IgD-negative memory B cell (primary cell): ENCODE measurements around the gene NEDD9. TPM values are rescaled to one million over a fixed set of nuclear protein-coding genes. Genes with fewer than 3 reads are reported as not detected.

Experiments
- H3K27ac Mint-ChIP-seq, 3 donors: one replicate each; pipeline ENCODE4 v1.8.0; 2020 to 2022; ENCODE audit warnings: mild to moderate bottlenecking in 3 of 3, mixed read lengths in 3 of 3, moderate library complexity in 1 of 3
- H3K27me3 Mint-ChIP-seq: one replicate; pipeline ENCODE4 v1.8.0; 2021; ENCODE audit warnings: mixed read lengths
- H3K36me3 Mint-ChIP-seq: one replicate; pipeline ENCODE4 v1.8.0; 2020; ENCODE audit warnings: mild to moderate bottlenecking, mixed read lengths
- H3K4me1 Mint-ChIP-seq, 3 donors: one replicate each; pipeline ENCODE4 v1.8.0; 2020 to 2022; ENCODE audit warnings: mixed read lengths in 3 of 3, mild to moderate bottlenecking in 1 of 3
- H3K4me3 Mint-ChIP-seq, 4 donors: one replicate each; pipeline ENCODE4 v1.8.0; 2020 to 2022; ENCODE audit warnings: mild to moderate bottlenecking in 4 of 4, mixed read lengths in 4 of 4, moderate library complexity in 3 of 4
- H3K9me3 Mint-ChIP-seq, 3 donors: one replicate each; pipeline ENCODE4 v1.8.0; 2020 to 2021; ENCODE audit warnings: mixed read lengths in 3 of 3, mild to moderate bottlenecking in 1 of 3
- polyA plus RNA-seq: library from polyadenylated mRNA; unstranded; fragments of 300-500 nt; fragmentation: Illumina TruSeq; gene quantifications from one replicate; pipeline ENCODE4 v1.2.3, GENCODE V29; 2021

The NEDD9 gene
- polyA plus RNA-seq, 1 donor from 2014 or later, result 32.4 TPM

DNA sequence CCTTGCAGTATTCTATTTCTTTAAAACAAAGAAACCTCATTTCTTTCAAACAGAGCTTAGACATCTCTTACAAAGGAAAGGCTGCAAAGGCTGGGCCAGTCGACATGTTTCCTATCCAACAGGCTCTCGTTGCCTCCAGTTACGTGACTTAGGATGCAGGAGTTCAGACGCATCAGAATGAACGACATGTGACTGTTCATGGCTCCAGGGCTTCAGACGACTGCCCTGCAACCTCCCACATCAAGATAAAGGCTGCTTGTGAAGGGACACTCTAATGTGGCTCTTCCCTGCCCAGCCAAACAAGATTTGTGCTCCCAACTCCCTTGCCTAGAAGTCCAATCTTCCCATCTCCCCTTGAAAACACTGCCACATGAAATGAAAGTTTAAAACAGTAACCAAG, 14.3 kb upstream of the NEDD9 start:
- Mint-ChIP-seq H3K36me3 (peaks cover 15% of the 10 kb centered on the region), H3K4me3 (no peak overlapping the region), H3K9me3 (peaks cover 0 to 4% (median 0%) of the 10 kb centered on the region in 3 donors), H3K27ac (no peak overlapping the region), H3K27me3 (no peaks in the 10 kb centered on the region), H3K4me1 (peaks cover 2 to 6% (median 4%) of the 10 kb centered on the region in 3 donors)

DNA sequence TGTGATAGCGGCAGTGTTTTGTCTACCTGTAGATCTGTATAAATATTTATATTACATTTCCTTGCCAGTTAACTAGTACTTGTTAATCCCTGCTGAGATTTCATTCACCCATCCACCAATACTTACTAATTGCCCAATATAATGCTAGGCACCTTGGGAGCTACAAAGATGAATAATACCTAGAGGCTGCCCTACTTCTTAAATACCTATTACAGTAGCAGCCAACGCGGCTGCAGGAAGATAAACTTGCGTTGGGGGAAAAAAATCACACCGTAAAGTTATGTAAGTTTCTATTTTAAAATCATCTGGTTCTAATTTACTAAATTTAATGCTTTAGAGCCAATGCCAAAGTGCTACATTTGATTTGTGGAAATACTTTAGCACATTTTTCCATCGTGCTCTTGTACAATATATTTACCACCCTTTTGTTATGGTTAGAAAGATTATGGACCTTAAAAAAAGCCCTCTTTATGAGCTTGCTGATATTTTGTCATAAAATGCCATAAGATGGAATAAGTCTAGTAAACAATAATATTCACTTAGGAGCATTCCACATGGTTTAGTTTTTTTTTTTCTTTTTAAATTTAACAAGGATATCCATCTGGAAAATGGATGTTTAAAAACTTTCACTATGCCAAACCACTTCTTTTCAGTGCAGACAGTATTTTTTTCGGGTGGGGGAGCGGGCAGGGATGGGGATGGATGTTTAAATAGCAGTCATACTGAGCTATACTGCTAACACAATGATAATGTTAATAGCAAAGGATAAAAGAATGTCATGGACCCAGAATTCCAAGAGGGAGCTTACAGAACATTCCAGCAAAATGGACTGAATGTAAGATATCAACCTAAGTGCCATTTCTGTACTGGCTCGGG, 13.2 kb upstream of the NEDD9 start:
- peaks cover 2 to 6% (median 4%) of the 10 kb centered on the region in 3 donors for H3K4me1 Mint-ChIP-seq
- H3K36me3 Mint-ChIP-seq, result peaks cover 19% of the 10 kb centered on the region
- no peak overlapping the region for H3K4me3 Mint-ChIP-seq
- H3K27ac Mint-ChIP-seq, result no peak overlapping the region
- no peaks in the 10 kb centered on the region for H3K27me3 Mint-ChIP-seq
- peaks cover 0 to 4% (median 0%) of the 10 kb centered on the region in 3 donors for H3K9me3 Mint-ChIP-seq

DNA sequence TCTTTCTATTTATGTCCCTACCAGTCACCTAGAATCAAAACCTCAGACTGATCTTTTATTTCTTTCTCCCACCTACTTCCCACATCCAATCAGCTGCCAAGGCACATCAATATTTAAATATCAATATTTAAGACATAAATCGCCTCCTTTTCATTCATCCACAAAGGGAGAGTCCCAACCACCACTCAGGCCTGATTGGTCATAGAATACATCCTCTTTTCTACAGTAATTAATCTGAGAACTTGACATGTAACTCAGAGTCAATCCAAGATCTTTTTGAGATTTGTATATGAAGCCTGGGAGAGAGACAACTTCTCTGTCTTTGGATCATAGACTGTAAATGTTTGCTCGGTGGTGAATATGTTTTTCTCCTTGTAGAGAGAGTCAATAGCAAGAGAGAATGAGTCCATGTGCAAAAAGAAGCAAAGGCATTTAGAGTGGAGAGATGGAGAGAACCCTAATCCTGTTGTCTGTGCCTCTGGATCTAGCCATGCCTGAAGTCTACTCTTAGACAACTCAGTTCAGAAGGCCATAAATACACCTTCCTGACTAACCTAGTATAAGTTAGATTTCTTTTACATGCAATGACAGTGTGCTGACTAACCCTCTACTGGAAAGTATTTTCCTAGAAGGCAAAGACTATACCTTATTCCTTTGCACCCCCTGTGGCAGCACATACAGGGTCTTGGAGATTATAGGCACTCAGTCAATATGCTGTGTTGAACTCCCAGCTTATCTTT, 12.1 kb upstream of the NEDD9 start:
- H3K4me3 Mint-ChIP-seq, result no peak overlapping the region
- H3K27ac Mint-ChIP-seq, result no peak overlapping the region
- H3K27me3 Mint-ChIP-seq, result no peaks in the 10 kb centered on the region
- peaks cover 4 to 6% (median 4%) of the 10 kb centered on the region in 3 donors for H3K4me1 Mint-ChIP-seq
- H3K36me3 Mint-ChIP-seq, result peaks cover 16% of the 10 kb centered on the region
- peaks cover 0 to 4% (median 0%) of the 10 kb centered on the region in 3 donors for H3K9me3 Mint-ChIP-seq

DNA sequence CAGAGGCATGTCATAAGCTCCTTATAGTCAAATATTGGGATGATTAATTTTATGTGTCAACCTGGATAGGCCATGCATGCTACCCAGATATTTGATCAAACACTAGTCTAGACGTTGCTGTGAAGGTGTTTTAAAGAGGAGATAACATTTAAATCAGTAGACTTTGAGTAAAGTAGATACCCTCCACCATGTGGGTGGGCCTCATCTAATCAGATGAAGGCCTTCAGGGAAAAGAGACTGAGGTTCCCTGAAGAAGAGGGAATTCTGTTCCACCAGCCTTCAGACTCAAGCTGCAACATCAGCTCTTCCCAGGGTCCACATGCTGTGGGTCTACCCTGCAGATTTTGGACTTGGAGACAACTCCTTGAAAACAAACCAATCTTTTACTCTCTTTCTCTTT, 11.4 kb upstream of the NEDD9 start:
- no peak overlapping the region for H3K27ac Mint-ChIP-seq
- no peak overlapping the region for H3K4me3 Mint-ChIP-seq
- peaks cover 4 to 6% (median 4%) of the 10 kb centered on the region in 3 donors for H3K4me1 Mint-ChIP-seq
- peaks cover 15% of the 10 kb centered on the region for H3K36me3 Mint-ChIP-seq
- H3K27me3 Mint-ChIP-seq, result no peaks in the 10 kb centered on the region
- peaks cover 0 to under 1% (median 0%) of the 10 kb centered on the region in 3 donors for H3K9me3 Mint-ChIP-seq

DNA sequence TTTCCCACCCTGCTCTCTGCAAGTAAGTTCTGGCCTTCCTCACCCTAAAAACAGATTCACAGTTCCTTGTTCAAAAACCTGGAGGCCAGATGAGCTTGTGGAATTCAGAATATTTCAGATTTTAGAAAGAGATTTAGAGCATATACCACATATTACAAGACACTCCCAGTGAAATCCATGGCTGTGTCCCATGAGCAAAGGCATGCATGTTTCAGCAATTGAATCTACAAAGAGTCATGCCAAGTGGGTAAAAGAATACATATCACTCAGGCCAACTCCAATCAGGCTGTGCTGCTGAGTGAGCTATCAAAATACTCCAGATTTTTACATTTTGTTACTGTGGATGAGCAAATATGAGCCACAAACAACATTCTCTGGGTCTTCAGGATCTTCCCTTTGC, 10.2 kb upstream of the NEDD9 start:
- H3K9me3 Mint-ChIP-seq, result no peaks in the 10 kb centered on the region
- H3K27me3 Mint-ChIP-seq, result no peaks in the 10 kb centered on the region
- H3K4me3 Mint-ChIP-seq, result no peak overlapping the region
- no peak overlapping the region for H3K27ac Mint-ChIP-seq
- peaks cover 12% of the 10 kb centered on the region for H3K36me3 Mint-ChIP-seq
- H3K4me1 Mint-ChIP-seq, result peaks cover 5 to 9% (median 8%) of the 10 kb centered on the region in 3 donors

GRCh38 chr6:11241793-11242201, 9.3 kb upstream of the NEDD9 start:
- H3K36me3 Mint-ChIP-seq, result peaks cover 15% of the 10 kb centered on the region
- no peak overlapping the region for H3K27ac Mint-ChIP-seq
- H3K4me3 Mint-ChIP-seq, result no peak overlapping the region
- H3K27me3 Mint-ChIP-seq, result no peaks in the 10 kb centered on the region
- peaks cover 12 to 17% (median 13%) of the 10 kb centered on the region in 3 donors for H3K4me1 Mint-ChIP-seq
- no peaks in the 10 kb centered on the region for H3K9me3 Mint-ChIP-seq

DNA sequence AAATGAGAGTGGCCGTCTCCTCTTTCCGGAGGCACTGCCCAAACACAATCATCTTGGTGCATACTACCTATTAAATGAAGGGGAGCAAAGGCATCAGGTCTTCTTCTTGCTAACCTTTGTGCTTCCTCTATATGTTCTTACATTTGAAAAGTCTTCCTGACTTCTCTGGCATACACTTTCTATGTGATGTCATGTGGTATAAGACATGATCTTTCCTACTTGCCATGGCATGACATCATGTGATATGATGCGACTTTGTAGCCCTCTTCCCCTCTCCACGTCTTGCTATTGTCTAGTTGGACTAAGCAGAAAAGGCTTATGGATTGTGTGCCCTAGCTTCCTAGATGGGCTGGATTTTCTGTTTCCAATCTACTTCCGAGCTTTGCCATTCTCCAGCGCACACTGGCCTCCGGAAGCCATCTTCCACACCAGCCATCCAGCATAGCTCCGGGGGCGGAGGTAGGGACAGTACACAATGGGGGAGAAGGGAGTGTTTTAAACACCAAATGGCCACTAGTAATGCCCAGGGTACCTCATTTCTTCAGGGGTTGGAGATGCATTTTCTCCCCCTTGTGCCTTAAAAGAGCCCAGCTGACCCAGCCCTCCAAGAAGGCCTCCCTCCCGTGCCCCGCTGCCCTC, 8.8 kb upstream of the NEDD9 start:
- no peaks in the 10 kb centered on the region for H3K27me3 Mint-ChIP-seq
- no peak overlapping the region for H3K27ac Mint-ChIP-seq
- peaks cover 17 to 22% (median 18%) of the 10 kb centered on the region in 3 donors for H3K4me1 Mint-ChIP-seq
- no peak overlapping the region for H3K4me3 Mint-ChIP-seq
- no peaks in the 10 kb centered on the region for H3K9me3 Mint-ChIP-seq
- H3K36me3 Mint-ChIP-seq, result peaks cover 18% of the 10 kb centered on the region

DNA sequence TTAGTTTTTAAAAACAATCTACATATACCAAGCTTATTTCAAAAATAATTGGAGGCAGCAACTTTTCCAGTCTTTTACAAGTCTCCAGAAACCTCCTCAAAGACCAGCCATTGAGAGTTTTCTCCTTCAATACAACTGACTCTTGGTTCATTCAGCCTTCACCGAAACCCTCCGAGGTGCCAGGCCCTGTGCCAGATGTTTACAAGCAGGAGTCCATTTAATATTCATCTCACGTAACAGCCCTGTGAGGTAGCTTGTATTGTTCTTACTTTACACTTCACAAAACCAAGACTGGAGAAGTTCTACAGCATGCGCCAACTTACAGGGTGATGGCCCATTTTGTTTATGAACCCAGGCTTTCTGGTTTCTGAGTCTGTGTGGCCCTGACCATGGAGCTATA, 5.5 kb upstream of the NEDD9 start:
- Mint-ChIP-seq H3K27ac (no peak overlapping the region), H3K4me1 (peaks cover 33 to 35% (median 33%) of the 10 kb centered on the region in 3 donors), H3K4me3 (no peak overlapping the region), H3K27me3 (no peaks in the 10 kb centered on the region), H3K36me3 (peaks cover 13% of the 10 kb centered on the region), H3K9me3 (no peaks in the 10 kb centered on the region)

DNA sequence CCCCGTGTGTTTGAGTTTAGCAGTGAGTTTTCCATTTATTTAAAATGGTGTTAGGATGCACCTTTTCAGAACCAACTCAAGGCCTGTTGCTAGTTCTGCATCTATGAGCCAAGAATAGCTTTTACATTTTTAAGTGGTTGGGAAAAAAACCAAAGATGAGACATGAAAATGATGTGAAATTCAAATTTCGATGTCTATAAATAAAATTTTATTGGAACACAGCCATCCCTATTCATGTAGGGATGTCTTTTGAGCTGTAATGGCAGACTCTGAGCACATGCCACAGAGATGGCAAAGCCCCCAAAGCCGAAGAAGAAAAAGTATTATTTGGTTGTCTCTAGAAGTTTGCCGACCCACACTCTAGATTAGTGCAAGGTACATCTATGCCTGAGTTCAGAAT, 5.0 kb upstream of the NEDD9 start:
- Mint-ChIP-seq H3K4me1 (peaks cover 32 to 40% (median 33%) of the 10 kb centered on the region in 3 donors), H3K36me3 (peaks cover 12% of the 10 kb centered on the region), H3K27ac (no peak overlapping the region), H3K9me3 (no peaks in the 10 kb centered on the region), H3K27me3 (no peaks in the 10 kb centered on the region), H3K4me3 (no peak overlapping the region)

DNA sequence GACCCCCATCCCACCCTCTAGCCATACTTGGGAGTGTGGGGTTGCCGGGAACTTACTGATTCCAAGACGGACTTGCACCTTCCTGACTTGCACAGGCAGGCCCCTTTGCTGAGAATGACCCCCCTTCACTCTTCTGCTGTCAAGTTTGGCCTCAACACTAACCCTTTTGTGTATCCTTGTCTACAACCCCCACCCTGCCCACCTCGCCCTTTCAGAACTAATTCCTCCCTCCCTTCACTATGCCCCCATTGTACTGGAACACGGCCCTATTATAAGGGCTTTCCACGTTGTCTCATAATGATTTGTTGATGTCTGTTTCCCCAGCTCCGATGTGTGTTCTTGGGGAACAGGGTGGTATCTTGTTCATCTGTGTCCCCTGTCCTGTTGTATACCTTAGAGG, 4.4 kb upstream of the NEDD9 start:
- Mint-ChIP-seq H3K4me1 (peaks cover 32 to 42% (median 35%) of the 10 kb centered on the region in 3 donors), H3K27me3 (no peaks in the 10 kb centered on the region), H3K27ac (peak overlapping the region in 1 of 3 donors; percentile 52), H3K9me3 (no peaks in the 10 kb centered on the region), H3K36me3 (peaks cover 9% of the 10 kb centered on the region), H3K4me3 (peak overlapping the region in 3 of 4 donors; percentile 24 to 69 (median 52))

- Mint-ChIP-seq H3K4me3 (peak overlapping the region in 3 of 4 donors; percentile 24 to 59 (median 52)), H3K4me1 (peaks cover 35 to 45% (median 38%) of the 10 kb centered on the region in 3 donors), H3K27ac (peak overlapping the region in 2 of 3 donors; percentile 12 to 52), H3K9me3 (no peaks in the 10 kb centered on the region), H3K27me3 (no peaks in the 10 kb centered on the region), H3K36me3 (peaks cover 8% of the 10 kb centered on the region)
Observed at GRCh38 chr6:11236076-11236750, 3.7 kb upstream of the NEDD9 start.

DNA sequence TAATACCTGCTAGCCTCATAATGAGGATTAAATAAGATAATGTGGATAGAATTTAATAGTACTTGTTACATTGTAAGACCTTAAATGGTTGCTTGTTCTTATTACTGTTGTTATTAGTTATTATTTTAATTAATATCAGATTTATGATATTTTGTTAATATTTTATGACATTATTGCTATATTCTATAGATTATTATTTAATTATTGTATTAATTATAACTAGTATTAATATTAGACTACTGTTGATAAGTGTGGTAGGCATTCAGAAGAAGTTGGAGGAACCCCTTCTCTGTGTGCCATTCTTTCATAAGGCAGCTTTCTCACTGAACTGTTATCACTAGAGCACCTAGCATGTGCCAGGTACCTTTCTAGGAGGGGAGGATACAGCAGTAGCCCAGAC, 2.6 kb upstream of the NEDD9 start:
- no peak overlapping the region for H3K4me3 Mint-ChIP-seq

DNA sequence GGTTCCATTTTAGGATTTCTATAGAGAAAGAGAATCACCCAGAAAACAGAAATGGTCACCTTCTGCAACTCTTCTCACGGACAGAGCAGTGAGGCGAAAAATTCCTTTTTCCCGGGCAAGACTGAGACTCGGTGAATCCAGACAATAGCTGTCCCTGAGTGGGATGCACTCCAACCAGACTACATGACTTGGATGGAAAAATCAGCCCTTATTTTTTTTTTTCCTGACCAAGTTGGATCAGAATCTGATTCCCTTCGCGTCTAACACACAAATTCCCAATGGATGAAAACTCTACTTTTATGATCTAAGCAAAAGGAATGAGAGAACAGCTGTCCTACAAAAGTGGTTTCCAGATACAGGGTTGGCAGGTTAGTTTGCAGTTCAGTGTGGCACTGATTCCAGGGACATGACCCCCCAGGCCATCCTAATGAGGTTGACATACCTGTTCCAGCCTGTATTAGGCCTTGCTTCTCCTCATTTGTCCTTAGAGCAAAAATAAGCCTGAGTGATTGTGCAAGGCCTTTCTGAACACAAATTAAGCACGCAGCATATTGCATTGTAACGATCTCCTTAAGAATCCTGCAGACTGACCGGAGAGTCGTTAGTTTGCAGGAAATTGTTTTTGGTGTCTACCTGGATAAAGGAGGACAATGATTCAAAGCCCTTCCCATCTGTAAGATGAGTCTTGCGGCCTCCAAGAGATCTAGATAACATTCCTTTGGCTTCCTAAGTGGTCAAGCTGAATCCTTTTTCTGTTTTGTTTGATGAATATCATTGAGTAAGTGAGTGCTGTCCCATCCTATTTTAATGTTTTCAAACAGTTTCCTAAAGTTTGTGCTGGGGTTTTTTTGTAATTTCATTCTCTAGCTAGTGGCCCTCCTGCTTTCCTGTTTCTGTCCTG, 1.5 kb upstream of the NEDD9 start:
- peak overlapping the region; percentile 88 to 98 (median 95) for H3K27ac Mint-ChIP-seq
- peaks cover 6% of the 10 kb centered on the region for H3K36me3 Mint-ChIP-seq
- H3K4me1 Mint-ChIP-seq, result peaks cover 33 to 45% (median 40%) of the 10 kb centered on the region in 3 donors
- no peaks in the 10 kb centered on the region for H3K9me3 Mint-ChIP-seq
- H3K4me3 Mint-ChIP-seq, result peak overlapping the region; percentile 12 to 95 (median 92)
- H3K27me3 Mint-ChIP-seq, result no peaks in the 10 kb centered on the region

More for the DNA sequence above, 2.6 kb upstream of the NEDD9 start:
- peaks cover 6% of the 10 kb centered on the region for H3K36me3 Mint-ChIP-seq
- H3K4me1 Mint-ChIP-seq, result peaks cover 34 to 45% (median 40%) of the 10 kb centered on the region in 3 donors
- H3K9me3 Mint-ChIP-seq, result no peaks in the 10 kb centered on the region
- no peaks in the 10 kb centered on the region for H3K27me3 Mint-ChIP-seq
- H3K27ac Mint-ChIP-seq, result peak overlapping the region in 1 of 3 donors; percentile 47
